GM19395 (cell line): ENCODE data around the gene TRIM49D1.
"Not testable (repeated sequence)": the region's sequence is repeated elsewhere in the genome, so short reads cannot be mapped to it uniquely, and the experiment has no call there.

Source experiments
- ATAC-seq: cut with Tn5 transposase; IDR thresholded peaks from one replicate; pipeline ENCODE4 v1.9.1; 2021; ENCODE audit warnings: mild to moderate bottlenecking, moderate library complexity; ENCODE audit not compliant: unreplicated experiment

TRIM49D1 gene, protein sequence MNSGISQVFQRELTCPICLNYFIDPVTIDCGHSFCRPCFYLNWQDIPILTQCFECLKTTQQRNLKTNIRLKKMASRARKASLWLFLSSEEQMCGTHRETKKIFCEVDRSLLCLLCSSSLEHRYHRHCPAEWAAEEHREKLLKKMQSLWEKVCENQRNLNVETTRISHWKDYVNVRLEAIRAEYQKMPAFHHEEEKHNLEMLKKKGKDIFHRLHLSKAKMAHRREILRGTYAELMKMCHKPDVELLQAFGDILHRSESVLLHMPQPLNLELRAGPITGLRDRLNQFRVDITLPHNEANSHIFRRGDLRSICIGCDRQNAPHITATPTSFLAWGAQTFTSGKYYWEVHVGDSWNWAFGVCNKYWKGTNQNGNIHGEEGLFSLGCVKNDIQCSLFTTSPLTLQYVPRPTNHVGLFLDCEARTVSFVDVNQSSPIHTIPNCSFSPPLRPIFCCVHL

GRCh38 chr11:89922195-89922660 lies at the start of gene TRIM49D1:
Gene TRIM49D1, minus strand, starts transcription at chr11:89922245. Its CDS starts 4,535 bp downstream, at chr11:89917710.
- ATAC-seq = no peak

DNA sequence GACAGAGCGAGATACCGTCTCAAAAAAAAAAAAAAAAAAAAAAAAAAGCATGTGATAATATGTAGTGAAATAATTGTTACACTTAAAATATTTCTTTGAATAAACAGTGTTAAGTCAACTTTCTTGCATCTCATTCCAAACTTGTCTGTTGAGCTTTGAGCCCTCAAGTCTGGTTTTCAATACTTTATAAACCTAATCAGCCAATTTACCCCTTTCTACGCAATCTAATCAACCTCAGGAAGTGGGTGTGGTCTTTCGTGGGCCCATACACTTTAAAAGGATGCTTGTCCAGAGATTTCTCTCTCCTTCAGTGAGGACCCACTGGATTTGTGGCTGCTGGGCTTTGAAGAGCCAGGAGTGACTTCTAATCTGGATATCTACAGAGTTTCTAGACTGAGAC lies 43.7 kb upstream of the TRIM49D1 start, which contains the start of gene TRIM64:
Gene TRIM64 (plus strand): TSS at position 301 of the 400 bp plus-strand sequence. CDS start 2,467 bp downstream, outside the sequence.
- ATAC-seq = not testable (repeated sequence)

DNA sequence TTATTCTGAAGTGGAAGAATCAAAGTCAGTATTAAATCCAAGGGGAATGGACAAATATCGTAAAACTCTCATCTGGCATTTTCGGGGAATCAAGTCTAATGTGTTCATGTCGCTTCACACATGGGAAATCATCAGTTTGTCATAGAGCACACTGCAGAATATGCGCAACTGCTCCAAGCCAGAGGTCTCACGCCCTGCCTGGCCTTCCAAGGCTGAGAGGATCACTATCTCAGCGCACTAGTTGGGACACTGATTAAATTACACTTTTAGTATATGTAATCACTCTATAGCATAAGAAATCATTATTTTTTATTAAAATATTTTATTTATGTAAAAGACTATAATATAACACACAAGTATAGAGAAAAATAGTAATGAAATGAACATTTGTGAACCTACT lies 38.8 kb upstream of the TRIM49D1 start:
- ATAC-seq = not testable (repeated sequence)

DNA sequence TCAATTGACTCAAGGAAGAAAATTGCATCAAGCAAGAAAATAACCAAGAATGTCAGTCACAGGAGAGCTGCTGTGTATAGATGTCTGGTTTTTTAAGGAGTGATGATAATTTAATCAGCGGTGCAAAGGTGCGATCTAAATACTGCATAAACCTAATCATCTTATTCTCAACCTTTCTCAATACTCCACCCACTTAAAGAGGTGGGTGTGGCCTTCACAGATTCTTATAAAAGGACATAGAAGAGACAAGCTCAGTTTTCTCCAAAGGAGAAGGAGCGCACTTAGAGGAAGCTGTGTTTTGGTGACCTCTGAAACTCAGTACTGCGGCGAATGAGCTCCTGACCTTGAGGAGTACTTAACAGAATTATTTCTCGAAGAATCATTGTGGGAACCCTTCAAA lies 1.7 kb upstream of the TRIM49D1 start, which contains the start of gene TRIM49D2:
Gene TRIM49D2 (plus strand): TSS at position 301 of the 400 bp plus-strand sequence. CDS start 2,698 bp downstream, outside the sequence.
- not testable (repeated sequence) for ATAC-seq

GRCh38 chr11:89900809-89901208 lies 21.2 kb downstream of the TRIM49D1 start:
- ATAC-seq = not testable (repeated sequence)

GRCh38 chr11:89893245-89893644 lies 28.8 kb downstream of the TRIM49D1 start:
- ATAC-seq = not testable (repeated sequence)

DNA sequence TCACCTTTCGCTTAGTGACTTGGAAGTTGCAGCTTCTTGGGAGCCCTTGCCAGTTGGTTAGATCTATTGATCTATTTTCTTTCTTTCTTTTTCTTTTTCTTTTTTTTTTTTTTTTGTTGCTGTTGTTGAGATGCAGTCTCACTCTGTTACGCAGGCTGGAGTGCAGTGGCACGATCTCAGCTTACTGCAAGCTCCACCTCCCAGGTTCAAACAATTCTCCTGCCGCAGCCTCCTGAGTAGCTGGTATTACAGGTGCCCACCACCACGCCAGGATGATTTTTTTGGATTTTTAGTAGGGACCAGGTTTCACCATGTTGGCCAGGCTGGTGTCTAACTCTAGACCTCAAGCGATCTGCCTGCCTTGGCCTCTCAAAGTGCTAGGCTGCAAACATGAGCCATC lies 44.5 kb downstream of the TRIM49D1 start:
- not testable (repeated sequence) for ATAC-seq

DNA sequence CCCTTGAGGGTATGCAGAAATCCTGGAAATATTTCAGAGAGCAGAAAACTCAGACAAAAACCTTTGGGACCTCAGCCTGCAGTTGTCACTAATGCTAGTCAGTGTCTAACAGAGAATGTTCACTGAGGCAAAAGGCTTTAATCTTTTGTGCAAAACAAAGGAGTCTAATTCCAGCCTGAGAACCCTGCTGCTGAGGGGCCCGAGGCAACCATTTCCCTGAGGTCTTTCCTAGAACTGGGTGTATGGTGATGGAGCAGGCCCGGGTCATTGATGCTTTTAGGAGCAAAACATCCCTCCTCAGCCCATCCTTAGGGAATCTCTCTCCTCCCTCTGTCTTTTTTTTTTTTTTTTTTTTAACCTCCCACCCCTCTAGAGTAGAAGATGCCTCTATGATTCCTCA lies 49.5 kb downstream of the TRIM49D1 start:
- ATAC-seq = not testable (repeated sequence)

GRCh38 chr11:89865223-89865622 lies 56.8 kb downstream of the TRIM49D1 start:
- ATAC-seq = not testable (repeated sequence)

GRCh38 chr11:89863906-89864704 lies 57.9 kb downstream of the TRIM49D1 start:
- ATAC-seq = not testable (repeated sequence)
